GM19035 (cell line): ENCODE data around the gene HOXD10.

ENCODE experiments used
- ATAC-seq: cut with Tn5 transposase; IDR thresholded peaks from one replicate; pipeline ENCODE4 v1.9.1; 2021; ENCODE audit not compliant: unreplicated experiment

HOXD10 gene

GRCh38 chr2:176082824-176083751 is 33.5 kb upstream of the HOXD10 start:
- no peak for ATAC-seq

- ATAC-seq, result no peak
These were observed 32.7 kb upstream of the HOXD10 start, which contains the start of gene EVX2 for GRCh38 chr2:176083796-176084261. Gene EVX2, minus strand, starts transcription at chr2:176083962. Its CDS starts 186 bp downstream, at chr2:176083776.

DNA sequence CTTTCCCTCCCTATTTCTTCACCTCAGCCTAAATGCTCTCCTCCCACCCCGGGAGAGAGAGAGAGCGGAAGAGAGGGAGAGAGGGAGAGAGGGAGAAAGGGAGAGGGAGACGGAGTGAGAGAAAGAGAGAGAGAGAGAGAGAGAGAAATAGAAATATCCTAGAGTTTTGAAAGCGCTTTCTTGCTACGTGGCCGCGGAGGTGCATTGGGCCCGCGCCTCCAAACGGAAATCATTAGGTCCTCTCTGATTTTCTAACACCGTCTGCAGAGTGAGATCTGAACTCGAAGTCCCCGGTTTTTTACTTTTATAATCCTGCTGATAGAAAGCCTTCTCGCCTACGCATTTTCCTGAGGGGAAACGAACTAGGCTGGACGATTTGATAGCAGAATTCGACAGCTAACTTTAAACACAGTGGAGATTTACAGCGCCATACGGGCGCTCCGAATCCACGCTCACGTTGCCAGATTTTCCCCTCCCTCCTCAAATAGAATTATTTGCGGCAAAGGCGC is 31.9 kb upstream of the HOXD10 start:
- ATAC-seq, result no peak

- ATAC-seq, result no peak
These were observed 31.3 kb upstream of the HOXD10 start for GRCh38 chr2:176085120-176085788.

DNA sequence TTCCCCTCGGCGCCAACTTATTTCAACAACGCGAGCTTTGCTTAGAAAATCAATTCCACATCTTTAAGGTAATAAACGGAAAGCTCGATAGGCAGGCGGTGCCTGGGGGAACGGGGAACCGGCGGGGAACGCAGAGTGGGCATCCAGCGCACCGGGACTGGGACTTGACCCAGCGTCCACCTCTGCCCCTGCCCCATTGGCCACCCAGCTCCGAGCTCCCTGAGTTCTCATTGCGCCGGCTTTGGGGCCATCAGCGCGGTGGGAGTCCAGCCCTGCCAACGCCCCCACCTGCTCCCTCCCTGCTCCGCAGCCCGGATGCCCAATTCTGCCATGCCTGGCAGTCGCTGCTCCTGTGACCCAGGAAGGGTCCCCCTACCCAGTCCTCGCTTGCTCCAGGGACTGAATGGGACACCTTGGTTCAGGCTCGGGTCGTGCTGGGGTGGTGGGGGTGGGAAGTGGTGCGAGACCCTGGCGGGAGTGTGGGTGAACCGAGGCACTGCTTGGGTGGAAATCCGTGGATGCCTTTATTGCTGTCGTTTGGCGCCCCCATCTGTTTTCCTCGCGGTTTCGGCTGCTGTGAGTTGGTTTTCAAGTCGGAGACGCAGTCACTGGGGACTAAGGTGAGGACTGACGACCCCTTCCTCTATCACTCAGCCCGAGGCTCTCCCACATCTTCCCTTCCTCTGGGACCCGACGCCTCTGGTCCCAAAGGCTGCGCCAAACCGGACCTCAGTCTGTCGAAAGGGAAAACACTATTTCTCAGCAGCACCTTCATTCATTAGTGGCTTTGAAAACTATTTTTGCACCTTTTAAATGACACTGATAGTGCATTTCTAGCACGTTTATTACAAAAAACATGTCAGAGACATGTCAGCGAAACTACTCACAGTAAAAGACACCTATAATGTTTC is 30.5 kb upstream of the HOXD10 start:
- no peak for ATAC-seq

- ATAC-seq, result no peak
These were observed 29.1 kb upstream of the HOXD10 start for GRCh38 chr2:176087330-176088047.

- no peak for ATAC-seq
These were observed 28.3 kb upstream of the HOXD10 start for GRCh38 chr2:176088048-176088936.

DNA sequence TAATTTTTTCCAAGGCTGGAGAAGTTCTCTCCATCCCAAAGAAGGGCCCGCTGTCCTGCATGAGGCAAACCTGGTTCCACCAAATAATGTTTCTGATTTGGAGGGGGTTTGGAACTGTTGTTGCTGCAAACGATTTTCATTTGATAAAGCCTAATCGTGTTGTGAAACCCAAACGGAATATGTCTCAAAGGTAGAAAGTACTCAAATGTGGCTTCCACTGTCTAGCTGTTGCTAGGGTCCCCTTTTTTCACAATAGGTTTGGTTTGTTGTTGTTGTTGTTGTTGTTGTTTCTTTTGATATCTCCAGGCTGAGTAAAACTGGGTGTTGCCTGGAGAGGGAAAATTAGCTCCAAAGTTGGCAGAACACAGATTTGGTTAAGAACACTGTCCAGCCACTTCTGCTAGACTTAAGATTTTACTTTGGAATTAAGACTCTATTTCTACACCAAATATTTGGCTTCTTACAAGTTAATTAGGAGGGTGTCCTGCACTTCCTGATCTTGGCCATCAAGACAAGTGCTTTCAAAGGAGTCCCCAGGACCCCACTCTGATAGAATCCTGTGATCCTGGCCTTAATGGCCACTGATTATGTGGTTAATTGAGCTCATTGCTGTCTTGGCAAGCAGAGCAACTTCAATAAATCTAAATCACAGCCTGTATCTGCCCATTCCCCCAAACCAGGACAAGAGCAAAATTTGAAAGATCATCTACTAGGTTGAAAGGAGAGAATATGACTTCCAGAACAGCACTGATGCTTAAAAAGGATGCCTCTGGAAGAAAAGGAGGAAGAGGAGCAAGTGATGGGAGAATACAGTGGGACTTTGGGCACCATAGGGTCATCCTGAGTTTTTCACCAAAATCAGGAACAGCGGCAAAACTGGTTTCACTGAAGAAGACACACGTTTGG is 27.4 kb upstream of the HOXD10 start:
- no peak for ATAC-seq

DNA sequence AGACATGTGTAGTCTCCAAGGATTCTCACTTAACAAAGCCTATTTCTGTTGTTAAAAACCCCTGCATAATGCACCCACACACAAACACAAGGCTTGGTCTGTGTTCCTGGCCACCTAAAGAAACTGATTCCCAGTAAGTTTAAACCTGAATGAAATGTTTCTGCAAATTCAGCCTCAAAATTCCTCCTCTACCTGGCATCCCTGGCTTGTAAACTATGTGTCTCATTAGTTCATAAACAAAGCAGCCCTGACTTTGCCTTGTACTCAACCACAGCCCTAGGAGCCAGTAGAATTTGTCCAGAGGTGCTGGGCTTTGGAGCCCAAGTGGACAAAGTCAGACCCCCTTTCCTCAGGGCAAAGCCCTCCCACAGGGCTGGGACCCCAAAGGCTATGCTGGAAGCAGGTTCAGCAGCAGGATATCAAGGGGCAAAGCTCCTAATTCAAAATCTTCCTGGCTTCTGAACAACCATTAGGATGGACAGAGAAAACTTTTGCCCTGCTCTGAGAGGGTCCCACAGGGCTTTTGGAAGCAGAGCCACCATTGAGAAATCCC is 26.7 kb upstream of the HOXD10 start:
- no peak for ATAC-seq

- ATAC-seq, result no peak
These were observed 25.7 kb upstream of the HOXD10 start for GRCh38 chr2:176090862-176091261.

- ATAC-seq, result no peak
These were observed 25.0 kb upstream of the HOXD10 start for GRCh38 chr2:176091329-176092258.

DNA sequence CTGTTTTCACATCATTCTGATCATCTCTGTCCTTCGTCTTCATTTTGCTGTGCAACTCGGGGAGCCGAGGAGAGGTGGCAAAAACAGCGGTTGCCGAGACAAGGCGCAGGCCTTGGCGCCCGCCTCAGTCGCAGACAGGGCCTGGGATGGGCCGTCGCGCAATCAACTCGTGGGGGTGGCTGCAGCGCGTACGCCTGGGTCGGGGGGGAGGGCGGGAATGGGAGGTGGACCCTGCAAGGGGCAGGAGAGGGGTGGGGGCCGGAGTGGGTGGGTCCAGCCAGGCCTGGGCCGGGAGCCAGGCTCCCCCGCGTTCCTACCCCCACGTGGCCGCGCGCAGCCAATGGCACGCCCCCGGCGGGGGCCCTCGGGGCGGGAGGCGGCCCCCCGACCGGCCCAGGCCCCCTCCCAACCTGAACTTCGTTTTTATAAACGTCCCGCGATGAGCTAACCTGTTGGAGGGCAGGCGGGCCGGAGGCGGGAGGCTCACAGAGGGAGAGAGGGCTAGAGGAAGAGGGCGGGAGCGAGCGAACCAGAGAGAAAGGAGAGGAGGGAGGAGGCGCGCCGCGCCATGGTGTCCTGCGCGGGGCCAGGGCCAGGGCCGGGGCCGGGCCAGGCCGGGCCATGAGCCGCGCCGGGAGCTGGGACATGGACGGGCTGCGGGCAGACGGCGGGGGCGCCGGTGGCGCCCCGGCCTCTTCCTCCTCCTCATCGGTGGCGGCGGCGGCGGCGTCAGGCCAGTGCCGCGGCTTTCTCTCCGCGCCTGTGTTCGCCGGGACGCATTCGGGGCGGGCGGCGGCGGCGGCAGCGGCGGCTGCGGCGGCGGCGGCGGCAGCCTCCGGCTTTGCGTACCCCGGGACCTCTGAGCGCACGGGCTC is 24.1 kb upstream of the HOXD10 start, which contains the start of gene HOXD13:
Gene HOXD13, plus strand, starts transcription at position 452 of the 875 bp plus-strand sequence. Its CDS starts 170 bp downstream, at position 622.
- no peak for ATAC-seq

GRCh38 chr2:176093145-176093897 is 23.3 kb upstream of the HOXD10 start:
- ATAC-seq, result no peak

DNA sequence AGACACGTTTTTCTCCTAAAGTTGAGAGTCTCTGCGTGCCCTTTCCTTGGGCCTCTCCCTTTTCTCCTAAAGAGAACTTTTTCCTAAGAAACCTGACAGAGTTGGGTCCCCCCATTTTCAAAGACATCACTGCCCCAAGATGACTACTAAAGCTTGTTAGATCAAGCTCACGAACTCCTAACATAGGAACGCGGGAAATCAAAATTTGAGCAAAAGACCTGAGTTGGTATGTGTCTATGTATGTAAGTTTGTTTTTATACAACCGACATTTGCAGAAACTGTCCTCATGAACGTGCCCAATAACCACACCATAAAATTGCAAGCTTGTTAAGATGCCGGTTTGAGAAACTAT is 22.7 kb upstream of the HOXD10 start:
- ATAC-seq, result no peak

DNA sequence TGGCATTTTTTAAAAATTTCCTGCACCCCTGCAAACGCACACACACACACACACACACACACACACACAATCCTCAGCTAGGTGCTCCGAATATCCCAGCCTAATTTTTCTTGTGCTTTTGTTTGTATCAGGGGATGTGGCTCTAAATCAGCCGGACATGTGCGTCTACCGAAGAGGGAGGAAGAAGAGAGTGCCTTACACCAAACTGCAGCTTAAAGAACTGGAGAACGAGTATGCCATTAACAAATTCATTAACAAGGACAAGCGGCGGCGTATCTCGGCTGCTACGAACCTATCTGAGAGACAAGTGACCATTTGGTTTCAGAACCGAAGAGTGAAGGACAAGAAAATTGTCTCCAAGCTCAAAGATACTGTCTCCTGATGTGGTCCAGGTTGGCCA is 22.2 kb upstream of the HOXD10 start:
- ATAC-seq, result no peak
